ENCODE data around the gene USP12.

DNA sequence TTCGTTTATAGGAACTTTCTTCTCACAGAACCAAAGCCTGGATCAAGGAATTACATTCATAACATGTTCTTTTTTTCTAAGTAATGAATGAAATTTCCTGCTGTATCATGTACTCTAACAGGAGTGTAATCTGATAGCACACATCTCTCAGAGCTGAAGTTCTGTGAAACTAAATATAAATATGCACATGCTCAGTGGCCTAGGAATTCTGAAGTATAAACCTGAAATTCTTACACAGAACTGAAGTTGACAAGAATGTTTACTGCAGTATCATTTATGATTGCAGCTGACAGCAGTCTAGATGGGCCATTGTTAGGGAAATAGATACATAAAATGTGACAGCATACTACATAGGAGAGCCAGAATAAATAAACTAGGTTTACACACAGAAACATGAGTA is 54.5 kb downstream of the USP12 start:
- TF ChIP-seq, protein P1, sequence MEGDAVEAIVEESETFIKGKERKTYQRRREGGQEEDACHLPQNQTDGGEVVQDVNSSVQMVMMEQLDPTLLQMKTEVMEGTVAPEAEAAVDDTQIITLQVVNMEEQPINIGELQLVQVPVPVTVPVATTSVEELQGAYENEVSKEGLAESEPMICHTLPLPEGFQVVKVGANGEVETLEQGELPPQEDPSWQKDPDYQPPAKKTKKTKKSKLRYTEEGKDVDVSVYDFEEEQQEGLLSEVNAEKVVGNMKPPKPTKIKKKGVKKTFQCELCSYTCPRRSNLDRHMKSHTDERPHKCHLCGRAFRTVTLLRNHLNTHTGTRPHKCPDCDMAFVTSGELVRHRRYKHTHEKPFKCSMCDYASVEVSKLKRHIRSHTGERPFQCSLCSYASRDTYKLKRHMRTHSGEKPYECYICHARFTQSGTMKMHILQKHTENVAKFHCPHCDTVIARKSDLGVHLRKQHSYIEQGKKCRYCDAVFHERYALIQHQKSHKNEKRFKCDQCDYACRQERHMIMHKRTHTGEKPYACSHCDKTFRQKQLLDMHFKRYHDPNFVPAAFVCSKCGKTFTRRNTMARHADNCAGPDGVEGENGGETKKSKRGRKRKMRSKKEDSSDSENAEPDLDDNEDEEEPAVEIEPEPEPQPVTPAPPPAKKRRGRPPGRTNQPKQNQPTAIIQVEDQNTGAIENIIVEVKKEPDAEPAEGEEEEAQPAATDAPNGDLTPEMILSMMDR (IDR thresholded peaks at IDR 0.05), result no peak
- TF ChIP-seq POLR2AphosphoS5 (IDR thresholded peaks at IDR 0.05) (no peak), POLR2A (IDR thresholded peaks at IDR 0.05) (no peak)
